Measurements from ENCODE around the gene RIN1. TPM values are rescaled to one million over a fixed set of nuclear protein-coding genes. Genes with fewer than 3 reads are reported as not detected.

Gene RIN1
- total RNA-seq, 1 donor from 2014 or later, result 19.2 TPM

GRCh38 chr11:66285250-66285947 lies 50.8 kb downstream of the RIN1 start:
- no peaks in the 10 kb centered on the region for H3K27me3 ChIP-seq
- no peaks in the 10 kb centered on the region for H3K36me3 ChIP-seq
- no peak overlapping the region for H3K27ac ChIP-seq
- H3K4me3 ChIP-seq, result no peak overlapping the region
- H3K4me1 ChIP-seq, result peaks cover 47% of the 10 kb centered on the region
- TF ChIP-seq POLR2A (IDR thresholded peaks at IDR 0.05) (no peak), POLR2AphosphoS5 (IDR thresholded peaks at IDR 0.05; ENCODE audit: insufficient read depth in 1 of 2, low read depth in 1 of 2) (no peak), CTCF (IDR thresholded peaks at IDR 0.05) (no peak)
- H3K9me3 ChIP-seq, result no peaks in the 10 kb centered on the region
- no peak for DNase-seq (ENCODE audit: extremely low spot score in 2 of 2)
- intact Hi-C loops (cut with DNase I), result loop anchor here (10.0 kb wide), 1 partner anchor 61 kb away; no protein-coding TSS in a partner anchor

- H3K9me3 ChIP-seq, result no peaks in the 10 kb centered on the region
- DNase-seq (ENCODE audit: extremely low spot score in 2 of 2), result no peak
- H3K36me3 ChIP-seq, result no peaks in the 10 kb centered on the region
- H3K4me1 ChIP-seq, result peaks cover 39% of the 10 kb centered on the region
- H3K4me3 ChIP-seq, result no peak overlapping the region
- H3K27ac ChIP-seq, result no peak overlapping the region
- H3K27me3 ChIP-seq, result no peaks in the 10 kb centered on the region
- intact Hi-C loops (cut with DNase I), result loop anchor here (10.0 kb wide), 1 partner anchor 60 kb away; no protein-coding TSS in a partner anchor
- TF ChIP-seq POLR2A (IDR thresholded peaks at IDR 0.05) (no peak), POLR2AphosphoS5 (IDR thresholded peaks at IDR 0.05; ENCODE audit: insufficient read depth in 1 of 2, low read depth in 1 of 2) (no peak), CTCF (IDR thresholded peaks at IDR 0.05) (no peak)
These were observed 51.6 kb downstream of the RIN1 start for GRCh38 chr11:66284526-66285078.

- no peak overlapping the region for H3K27ac ChIP-seq
- H3K9me3 ChIP-seq, result no peaks in the 10 kb centered on the region
- no peak overlapping the region for H3K4me3 ChIP-seq
- intact Hi-C loops (cut with DNase I), result loop anchor here (10.0 kb wide), 1 partner anchor 59 kb away; no protein-coding TSS in a partner anchor
- H3K4me1 ChIP-seq, result peaks cover 40% of the 10 kb centered on the region
- DNase-seq (ENCODE audit: extremely low spot score in 2 of 2), result no peak
- H3K36me3 ChIP-seq, result no peaks in the 10 kb centered on the region
- no peaks in the 10 kb centered on the region for H3K27me3 ChIP-seq
- TF ChIP-seq POLR2AphosphoS5 (IDR thresholded peaks at IDR 0.05; ENCODE audit: insufficient read depth in 1 of 2, low read depth in 1 of 2) (no peak), POLR2A (IDR thresholded peaks at IDR 0.05) (no peak), CTCF (IDR thresholded peaks at IDR 0.05) (no peak)
These were observed 52.7 kb downstream of the RIN1 start for GRCh38 chr11:66283461-66284105.

- intact Hi-C loops (cut with DNase I), result loop anchor here (10.0 kb wide), 1 partner anchor 58 kb away; no protein-coding TSS in a partner anchor
- Histone ChIP-seq H3K27ac (no peak overlapping the region), H3K27me3 (no peaks in the 10 kb centered on the region), H3K9me3 (no peaks in the 10 kb centered on the region), H3K4me1 (peaks cover 35% of the 10 kb centered on the region), H3K4me3 (no peak overlapping the region), H3K36me3 (no peaks in the 10 kb centered on the region)
- TF ChIP-seq POLR2A (IDR thresholded peaks at IDR 0.05), result no peak
- peak; percentile 91 to 98 (median 97) for TF ChIP-seq CTCF (IDR thresholded peaks at IDR 0.05)
- peak in 1 of 2 donors; percentile 31 for TF ChIP-seq POLR2AphosphoS5 (IDR thresholded peaks at IDR 0.05; ENCODE audit: insufficient read depth in 1 of 2, low read depth in 1 of 2)
- DNase-seq (ENCODE audit: extremely low spot score in 2 of 2), result no peak
These were observed 53.5 kb downstream of the RIN1 start for GRCh38 chr11:66282468-66283455.

Small RNA genes lying within 50 kb of the gene (small RNA-seq; reads per million reads assigned to genes)
- not detected for gene RF00017

Other genes with a start within 250 kb of the RIN1 start
- 14.0 TPM for gene KLC2, start 78.7 kb downstream of the RIN1 start, total RNA-seq
- gene RAB1B, start 67.8 kb downstream of the RIN1 start, total RNA-seq, result 72.7 TPM
- 3.2 TPM for gene CNIH2, start 58.3 kb downstream of the RIN1 start, total RNA-seq
- 130 TPM for gene YIF1A, start 47.3 kb downstream of the RIN1 start, total RNA-seq
- gene TMEM151A, start 44.5 kb downstream of the RIN1 start, total RNA-seq, result 1.7 TPM
- 45.2 TPM for gene CD248, start 19.4 kb downstream of the RIN1 start, total RNA-seq
- 37.1 TPM for gene BRMS1, start 8.7 kb upstream of the RIN1 start, total RNA-seq
- 25.0 TPM for gene B4GAT1, start 11.2 kb upstream of the RIN1 start, total RNA-seq
- gene SLC29A2, start 35.3 kb upstream of the RIN1 start, total RNA-seq, result 4.2 TPM
- not detected for gene NPAS4, start 84.6 kb upstream of the RIN1 start, total RNA-seq
- gene MRPL11, start 102.4 kb upstream of the RIN1 start, total RNA-seq, result 49.4 TPM
- gene PELI3, start 130.5 kb upstream of the RIN1 start, total RNA-seq, result 21.6 TPM
- 10.8 TPM for gene DPP3, start 144.0 kb upstream of the RIN1 start, total RNA-seq
- gene BBS1, start 174.2 kb upstream of the RIN1 start, total RNA-seq, result 53.8 TPM
- gene ZDHHC24, start 209.6 kb upstream of the RIN1 start, total RNA-seq, result 16.5 TPM
- gene ACTN3, start 210.5 kb upstream of the RIN1 start, total RNA-seq, result not detected
- gene CTSF, start 232.2 kb upstream of the RIN1 start, total RNA-seq, result 85.7 TPM